ENCODE measurements around the gene CRACR2B.

DNA sequence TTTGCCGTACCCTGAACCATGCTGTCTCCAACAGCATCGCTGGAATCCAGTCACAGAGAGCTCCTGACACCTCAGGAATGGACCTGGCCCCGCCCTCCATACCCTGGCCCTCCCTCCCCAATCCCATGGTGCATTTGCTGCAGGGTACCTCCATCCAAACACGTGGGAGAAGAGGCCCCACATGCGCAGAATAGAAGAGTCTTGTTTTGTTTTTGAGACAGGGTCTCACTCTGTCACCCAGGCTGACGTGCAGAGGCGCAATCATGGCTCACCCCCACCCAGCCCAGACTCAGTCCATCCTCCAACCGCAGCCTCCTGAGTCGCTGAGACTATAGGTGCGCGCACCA, 11.3 kb upstream of the CRACR2B start:
- no peak for TF ChIP-seq GATA3 (IDR thresholded peaks at IDR 0.05; ENCODE audit: low read depth, low read length)
- TF ChIP-seq GATA2 (IDR thresholded peaks at IDR 0.05; ENCODE audit: low read depth, low read length) = no peak
